SH-SY5Y (cell line): ENCODE measurements around the gene TRPM3.

Experiments
- GATA2 ChIP-seq: IDR thresholded peaks from 2 replicates; pipeline ENCODE4 v1.6.1; 2011; ENCODE audit warnings: mild to moderate bottlenecking, low read depth, low read length
- GATA3 ChIP-seq: IDR thresholded peaks from 2 replicates; pipeline ENCODE4 v1.6.1; 2011; ENCODE audit warnings: low read depth, mild to moderate bottlenecking, low read length, moderate library complexity

GRCh38 chr9:71010258-71010657 is 111.2 kb downstream of the TRPM3 start:
- TF ChIP-seq GATA2 (no peak), GATA3 (no peak)
